GM12878 (cell line): Measurements from ENCODE around the gene ALDH1L2. TPM values are rescaled to one million over a fixed set of nuclear protein-coding genes. Genes with fewer than 3 reads are reported as not detected.
A peak's percentile ranks its signal among the peaks of the same experiment; 100 is the strongest.

Source experiments
- BCL11A ChIP-seq: IDR thresholded peaks from 2 replicates; pipeline ENCODE4 v1.6.1; 2011; ENCODE audit warnings: low read depth, low read length
- BRCA1 ChIP-seq: IDR thresholded peaks from 2 replicates; pipeline ENCODE4 v1.6.1; 2011; ENCODE audit warnings: low read depth, low read length, improper control_type of control experiment
- CBX3 ChIP-seq: fragments of 200-600 bp; sonication (generic); IDR thresholded peaks from 2 replicates; pipeline ENCODE4 v1.6.1; 2016; ENCODE audit warnings: low read depth, borderline replicate concordance
- DPF2 ChIP-seq: fragments of 450-650 bp; IDR thresholded peaks from 2 replicates; pipeline ENCODE4 v1.6.1; 2017; ENCODE audit warnings: mild to moderate bottlenecking
- E2F8 ChIP-seq: fragments of 450-650 bp; IDR thresholded peaks from 2 replicates; pipeline ENCODE4 v1.6.1; 2018; ENCODE audit warnings: mild to moderate bottlenecking, low read depth, moderate library complexity; ENCODE audit not compliant: partially characterized antibody
- FOXM1 ChIP-seq: IDR thresholded peaks from 2 replicates; pipeline ENCODE4 v1.6.1; 2012; ENCODE audit warnings: low read depth, mild to moderate bottlenecking, inconsistent platforms, low read length, moderate library complexity
- GABPA ChIP-seq: IDR thresholded peaks from 2 replicates; pipeline ENCODE4 v1.6.1; 2014; ENCODE audit warnings: antibody characterized with exemption, low read depth, mild to moderate bottlenecking, inconsistent platforms
- HDGF ChIP-seq: fragments of 450-650 bp; IDR thresholded peaks from 2 replicates; pipeline ENCODE4 v1.6.1; 2016; ENCODE audit warnings: antibody characterized with exemption
- MYB ChIP-seq: fragments of 150-350 bp; IDR thresholded peaks from 2 replicates; pipeline ENCODE4 v1.6.1; 2014; ENCODE audit warnings: mild to moderate bottlenecking, low read depth, low read length, borderline replicate concordance
- NBN ChIP-seq: fragments of 450-650 bp; IDR thresholded peaks from 2 replicates; pipeline ENCODE4 v1.6.1; 2016
- POLR2AphosphoS5 ChIP-seq: IDR thresholded peaks from 2 replicates; pipeline ENCODE4 v1.6.1; 2011; ENCODE audit warnings: mild to moderate bottlenecking, low read length, inconsistent platforms
- SREBF2 ChIP-seq: IDR thresholded peaks from 2 replicates; pipeline ENCODE4 v1.6.1; 2012; ENCODE audit warnings: mild to moderate bottlenecking, low read length
- SUPT20H ChIP-seq: IDR thresholded peaks from 2 replicates; pipeline ENCODE4 v1.6.1; 2011; ENCODE audit warnings: low read depth, mild to moderate bottlenecking, low read length, moderate library complexity, borderline replicate concordance; ENCODE audit not compliant: control insufficient read depth
- TCF3 ChIP-seq: IDR thresholded peaks from 2 replicates; pipeline ENCODE4 v1.6.1; 2012; ENCODE audit warnings: low read depth, mild to moderate bottlenecking, low read length, borderline replicate concordance; ENCODE audit not compliant: insufficient read depth
- TCF7 ChIP-seq: IDR thresholded peaks from 2 replicates; pipeline ENCODE4 v1.6.1; 2014; ENCODE audit warnings: antibody characterized with exemption, borderline replicate concordance
- ZBED1 ChIP-seq: IDR thresholded peaks from 2 replicates; pipeline ENCODE4 v1.6.1; 2016; ENCODE audit warnings: borderline replicate concordance
- ZNF622 ChIP-seq: fragments of 450-650 bp; IDR thresholded peaks from 2 replicates; pipeline ENCODE4 v1.6.1; 2017; ENCODE audit warnings: mild to moderate bottlenecking, inconsistent platforms
- polyA plus RNA-seq, 11 experiments: library from polyadenylated mRNA; depleted of rRNA in 4 of 11; unstranded in 6 of 11; stranded (reverse) in 5 of 11; fragments of >200 nt; fragmentation: Nextera tagmentation in 4 of 11; fragmentation: Illumina TruSeq in 1 of 11; extraction: Ambion mirVana in 4 of 11; extraction: Trizol in 1 of 11; gene quantifications; 1 replicate in 1 of 11; 2 replicates in 10 of 11; pipeline versions ENCODE4 v1.2.1 to v1.2.3, GENCODE V29; 2011 to 2016; ENCODE audit warnings: inconsistent platforms in 2 of 11, missing spikeins in 2 of 11, low read depth in 1 of 11
- total RNA-seq, 4 experiments: library from RNA; depleted of rRNA in 3 of 4; stranded (reverse); fragments of >200 nt in 3 of 4; fragmentation: Illumina TruSeq in 1 of 4; extraction: Trizol in 1 of 4; gene quantifications; 2 replicates each; pipeline versions ENCODE4 v1.2.1 to v1.2.3, GENCODE V29; 2013 to 2021
- TF ChIP-seq, protein P1 (sequence below): fragments of 450-650 bp; IDR thresholded peaks from 2 replicates; pipeline ENCODE4 v1.6.1; 2017; ENCODE audit warnings: borderline replicate concordance
- TF ChIP-seq, protein P2 (sequence below): IDR thresholded peaks from 2 replicates; pipeline ENCODE4 v1.6.1; 2012; ENCODE audit warnings: low read length, inconsistent platforms
- TF ChIP-seq, protein P3 (sequence below): fragments of 450-650 bp; IDR thresholded peaks from 2 replicates; pipeline ENCODE4 v1.6.1; 2017; ENCODE audit warnings: mild to moderate bottlenecking, low read depth, inconsistent platforms; ENCODE audit not compliant: poor library complexity, severe bottlenecking
- TF ChIP-seq, protein P4 (sequence below): fragments of 450-650 bp; IDR thresholded peaks from 2 replicates; pipeline ENCODE4 v1.6.1; 2016; ENCODE audit warnings: mild to moderate bottlenecking

Gene ALDH1L2
- total and polyA plus RNA-seq, 10 of the 15 experiments (the other 5 are each of a cell fraction or from before 2014, with no cell fraction given), result 0.15 to 13.7 (median 8.5) TPM

DNA sequence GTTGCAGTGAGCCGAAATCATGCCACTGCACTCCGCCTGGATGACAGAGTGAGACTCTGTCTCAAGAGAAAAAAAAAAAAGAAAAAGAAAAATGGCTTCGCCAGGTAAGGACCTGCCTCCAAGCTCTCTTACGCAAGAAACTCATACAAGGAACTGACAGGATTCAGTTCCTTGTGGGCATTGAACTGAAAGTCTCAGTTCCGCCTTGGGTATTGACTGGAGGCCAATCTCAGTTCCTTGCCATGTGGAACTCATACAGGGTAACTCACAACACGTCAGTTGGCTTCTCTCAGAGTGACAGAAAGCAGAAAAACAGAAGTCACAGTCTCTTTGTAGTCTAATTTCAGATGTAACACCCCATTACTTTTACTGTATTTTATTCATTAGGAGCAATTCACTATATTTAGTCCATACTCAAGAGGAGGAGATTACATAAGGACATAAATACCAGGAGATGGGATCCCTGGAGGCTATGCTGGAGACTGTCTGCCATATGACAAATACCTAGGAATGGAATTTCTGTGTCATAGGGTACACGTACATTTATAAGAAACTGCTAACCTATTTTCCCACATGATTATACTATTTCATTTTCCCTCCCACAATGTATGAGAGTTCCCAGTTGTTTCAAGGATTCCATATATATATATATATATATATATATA lies 109.5 kb downstream of the ALDH1L2 start (continued):
- no peak for TF ChIP-seq SUPT20H
- TF ChIP-seq TCF3, result peak; percentile 82
- TF ChIP-seq, protein P1, sequence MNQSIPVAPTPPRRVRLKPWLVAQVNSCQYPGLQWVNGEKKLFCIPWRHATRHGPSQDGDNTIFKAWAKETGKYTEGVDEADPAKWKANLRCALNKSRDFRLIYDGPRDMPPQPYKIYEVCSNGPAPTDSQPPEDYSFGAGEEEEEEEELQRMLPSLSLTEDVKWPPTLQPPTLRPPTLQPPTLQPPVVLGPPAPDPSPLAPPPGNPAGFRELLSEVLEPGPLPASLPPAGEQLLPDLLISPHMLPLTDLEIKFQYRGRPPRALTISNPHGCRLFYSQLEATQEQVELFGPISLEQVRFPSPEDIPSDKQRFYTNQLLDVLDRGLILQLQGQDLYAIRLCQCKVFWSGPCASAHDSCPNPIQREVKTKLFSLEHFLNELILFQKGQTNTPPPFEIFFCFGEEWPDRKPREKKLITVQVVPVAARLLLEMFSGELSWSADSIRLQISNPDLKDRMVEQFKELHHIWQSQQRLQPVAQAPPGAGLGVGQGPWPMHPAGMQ, result no peak
- peak; percentile 94 for TF ChIP-seq DPF2
- TF ChIP-seq SREBF2, result no peak
- 0 out of 2 replicates have a peak, but pooled peaks have one; percentile 31 for TF ChIP-seq MYB
- no peak for TF ChIP-seq ZNF622
- no peak for TF ChIP-seq BRCA1
- TF ChIP-seq FOXM1, result peak; percentile 71; the same call in 1 of the 2 replicates
- TF ChIP-seq ZBED1, result peak; percentile 61; the same call in 1 of the 2 replicates
- TF ChIP-seq E2F8, result no peak
- TF ChIP-seq, protein P2, sequence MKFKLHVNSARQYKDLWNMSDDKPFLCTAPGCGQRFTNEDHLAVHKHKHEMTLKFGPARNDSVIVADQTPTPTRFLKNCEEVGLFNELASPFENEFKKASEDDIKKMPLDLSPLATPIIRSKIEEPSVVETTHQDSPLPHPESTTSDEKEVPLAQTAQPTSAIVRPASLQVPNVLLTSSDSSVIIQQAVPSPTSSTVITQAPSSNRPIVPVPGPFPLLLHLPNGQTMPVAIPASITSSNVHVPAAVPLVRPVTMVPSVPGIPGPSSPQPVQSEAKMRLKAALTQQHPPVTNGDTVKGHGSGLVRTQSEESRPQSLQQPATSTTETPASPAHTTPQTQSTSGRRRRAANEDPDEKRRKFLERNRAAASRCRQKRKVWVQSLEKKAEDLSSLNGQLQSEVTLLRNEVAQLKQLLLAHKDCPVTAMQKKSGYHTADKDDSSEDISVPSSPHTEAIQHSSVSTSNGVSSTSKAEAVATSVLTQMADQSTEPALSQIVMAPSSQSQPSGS, result peak; percentile 84
- 0 out of 2 replicates have a peak, but pooled peaks have one; percentile 24 for TF ChIP-seq GABPA
- TF ChIP-seq HDGF, result no peak
- TF ChIP-seq TCF7, result no peak; the same call in 1 of the 2 replicates
- TF ChIP-seq, protein P3, sequence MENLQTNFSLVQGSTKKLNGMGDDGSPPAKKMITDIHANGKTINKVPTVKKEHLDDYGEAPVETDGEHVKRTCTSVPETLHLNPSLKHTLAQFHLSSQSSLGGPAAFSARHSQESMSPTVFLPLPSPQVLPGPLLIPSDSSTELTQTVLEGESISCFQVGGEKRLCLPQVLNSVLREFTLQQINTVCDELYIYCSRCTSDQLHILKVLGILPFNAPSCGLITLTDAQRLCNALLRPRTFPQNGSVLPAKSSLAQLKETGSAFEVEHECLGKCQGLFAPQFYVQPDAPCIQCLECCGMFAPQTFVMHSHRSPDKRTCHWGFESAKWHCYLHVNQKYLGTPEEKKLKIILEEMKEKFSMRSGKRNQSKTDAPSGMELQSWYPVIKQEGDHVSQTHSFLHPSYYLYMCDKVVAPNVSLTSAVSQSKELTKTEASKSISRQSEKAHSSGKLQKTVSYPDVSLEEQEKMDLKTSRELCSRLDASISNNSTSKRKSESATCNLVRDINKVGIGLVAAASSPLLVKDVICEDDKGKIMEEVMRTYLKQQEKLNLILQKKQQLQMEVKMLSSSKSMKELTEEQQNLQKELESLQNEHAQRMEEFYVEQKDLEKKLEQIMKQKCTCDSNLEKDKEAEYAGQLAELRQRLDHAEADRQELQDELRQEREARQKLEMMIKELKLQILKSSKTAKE, result peak; percentile 52
- TF ChIP-seq NBN, result peak; percentile 92
- peak; percentile 91 for TF ChIP-seq BCL11A
- no peak for TF ChIP-seq POLR2AphosphoS5
- TF ChIP-seq, protein P4, sequence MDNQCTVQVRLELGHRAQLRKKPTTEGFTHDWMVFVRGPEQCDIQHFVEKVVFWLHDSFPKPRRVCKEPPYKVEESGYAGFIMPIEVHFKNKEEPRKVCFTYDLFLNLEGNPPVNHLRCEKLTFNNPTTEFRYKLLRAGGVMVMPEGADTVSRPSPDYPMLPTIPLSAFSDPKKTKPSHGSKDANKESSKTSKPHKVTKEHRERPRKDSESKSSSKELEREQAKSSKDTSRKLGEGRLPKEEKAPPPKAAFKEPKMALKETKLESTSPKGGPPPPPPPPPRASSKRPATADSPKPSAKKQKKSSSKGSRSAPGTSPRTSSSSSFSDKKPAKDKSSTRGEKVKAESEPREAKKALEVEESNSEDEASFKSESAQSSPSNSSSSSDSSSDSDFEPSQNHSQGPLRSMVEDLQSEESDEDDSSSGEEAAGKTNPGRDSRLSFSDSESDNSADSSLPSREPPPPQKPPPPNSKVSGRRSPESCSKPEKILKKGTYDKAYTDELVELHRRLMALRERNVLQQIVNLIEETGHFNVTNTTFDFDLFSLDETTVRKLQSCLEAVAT, result peak; percentile 65
- TF ChIP-seq CBX3, result no peak
